GM19397 (cell line): ENCODE results near the gene ATPAF1.
"Not testable (repeated sequence)": the region's sequence is repeated elsewhere in the genome, so short reads cannot be mapped to it uniquely, and the experiment has no call there.

Source experiments
- ATAC-seq: cut with Tn5 transposase; IDR thresholded peaks from one replicate; pipeline ENCODE4 v1.9.1; 2021; ENCODE audit warnings: mild to moderate bottlenecking, moderate library complexity; ENCODE audit not compliant: unreplicated experiment

ATPAF1 gene, protein sequence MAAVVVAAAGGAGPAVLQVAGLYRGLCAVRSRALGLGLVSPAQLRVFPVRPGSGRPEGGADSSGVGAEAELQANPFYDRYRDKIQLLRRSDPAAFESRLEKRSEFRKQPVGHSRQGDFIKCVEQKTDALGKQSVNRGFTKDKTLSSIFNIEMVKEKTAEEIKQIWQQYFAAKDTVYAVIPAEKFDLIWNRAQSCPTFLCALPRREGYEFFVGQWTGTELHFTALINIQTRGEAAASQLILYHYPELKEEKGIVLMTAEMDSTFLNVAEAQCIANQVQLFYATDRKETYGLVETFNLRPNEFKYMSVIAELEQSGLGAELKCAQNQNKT

DNA sequence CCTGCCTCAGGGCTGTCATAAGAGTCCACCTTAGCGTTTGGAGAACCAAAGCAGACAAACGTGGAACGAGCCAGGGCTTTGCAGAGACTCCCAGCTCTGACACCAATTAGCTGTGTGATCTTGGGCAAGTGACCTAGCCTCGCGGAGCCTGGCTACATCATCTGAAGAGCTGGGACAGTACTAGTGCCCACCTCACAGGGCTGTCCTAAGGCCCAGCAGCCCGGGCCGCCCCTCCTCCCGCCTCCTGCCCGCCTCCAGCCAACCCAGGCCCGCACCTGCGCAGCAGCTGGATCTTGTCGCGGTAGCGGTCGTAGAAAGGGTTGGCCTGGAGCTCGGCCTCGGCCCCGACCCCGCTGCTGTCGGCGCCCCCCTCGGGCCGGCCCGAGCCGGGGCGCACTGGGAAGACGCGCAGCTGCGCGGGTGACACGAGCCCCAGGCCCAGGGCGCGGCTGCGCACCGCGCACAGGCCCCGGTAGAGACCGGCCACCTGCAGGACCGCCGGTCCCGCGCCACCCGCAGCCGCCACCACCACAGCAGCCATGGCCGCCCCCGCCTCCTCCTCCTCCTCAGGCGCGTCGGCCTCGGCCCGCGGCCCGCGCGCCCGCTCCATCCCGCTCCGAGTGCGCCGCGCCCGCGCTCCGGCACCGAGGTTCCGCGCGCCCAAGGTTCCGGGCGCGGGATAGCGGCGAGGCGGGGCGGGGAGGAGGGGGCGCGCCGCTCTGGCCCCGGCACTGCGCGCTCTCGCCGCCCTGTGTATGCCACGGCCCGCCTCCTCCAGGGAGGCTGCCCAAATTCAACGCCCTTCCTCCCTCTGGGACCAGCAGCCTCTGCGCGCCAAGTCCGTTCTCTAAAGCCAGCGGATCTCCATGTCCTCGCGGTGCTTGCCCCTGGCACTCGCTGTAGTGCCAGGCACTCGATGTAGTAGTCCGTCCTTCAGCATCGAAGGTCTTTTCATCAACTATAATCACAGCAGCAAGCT, at the start of gene ATPAF1:
ATPAF1 (minus strand) TSS at position 583 of the 979 bp plus-strand sequence; CDS start at position 541, 42 bp downstream.
- peak; percentile 76 for ATAC-seq

DNA sequence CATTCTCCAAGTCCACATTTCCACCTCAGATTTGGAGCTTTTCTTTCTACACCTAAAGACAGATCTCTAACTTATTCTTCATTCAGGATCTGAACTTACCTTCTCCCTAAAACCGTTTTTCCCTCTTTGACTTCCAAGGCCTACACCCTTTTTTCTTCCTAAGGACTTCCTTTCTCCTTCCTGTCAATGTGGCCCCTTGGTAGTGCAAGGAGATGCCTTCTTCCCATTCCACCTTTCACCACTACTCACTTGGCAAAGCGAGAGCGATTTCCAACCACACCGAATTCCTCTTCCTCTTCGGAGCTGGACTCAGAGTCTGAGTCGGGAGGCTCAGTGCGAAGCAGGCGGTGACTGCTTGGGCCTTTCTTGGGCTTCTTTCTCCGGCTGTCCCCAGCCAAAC, 49.5 kb upstream of the ATPAF1 start:
- no peak for ATAC-seq

DNA sequence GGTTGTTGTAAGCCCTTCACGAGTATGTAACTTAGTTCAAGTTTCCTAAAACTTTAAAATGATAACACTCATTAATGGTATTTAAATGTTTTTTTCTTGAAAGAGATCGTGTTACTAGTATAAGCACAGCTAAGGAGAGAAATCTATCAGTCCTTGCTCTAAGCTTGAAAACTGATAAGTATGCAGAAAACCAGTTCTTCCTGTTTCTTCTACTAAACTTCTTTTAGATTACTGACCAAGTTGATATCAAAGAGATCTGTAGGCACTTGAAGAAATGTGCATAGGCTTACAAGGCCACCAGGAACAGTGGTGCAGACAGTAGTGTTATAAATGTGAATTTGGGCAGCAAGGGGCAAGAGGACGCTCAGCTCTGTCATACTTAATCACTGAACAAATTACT, 46.8 kb upstream of the ATPAF1 start:
- no peak for ATAC-seq

DNA sequence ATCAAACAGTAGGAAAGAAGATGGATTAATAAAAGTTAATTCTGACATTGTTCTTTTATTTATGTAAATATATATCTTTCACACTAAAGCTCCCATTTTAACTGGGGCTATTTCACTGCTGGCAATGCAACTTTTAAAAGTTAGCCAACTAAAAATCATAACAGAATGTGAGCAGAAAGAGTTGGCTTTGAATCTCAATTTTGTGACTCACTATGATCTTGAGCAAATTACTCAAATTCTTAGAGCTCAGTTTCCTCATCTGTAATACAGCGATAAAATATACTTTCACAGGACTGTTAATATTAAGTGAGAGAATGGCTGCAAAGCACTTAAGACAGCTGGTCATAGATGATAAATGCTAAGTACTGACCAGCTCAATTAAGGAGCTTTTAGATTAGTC, 40.0 kb upstream of the ATPAF1 start:
- ATAC-seq = no peak

DNA sequence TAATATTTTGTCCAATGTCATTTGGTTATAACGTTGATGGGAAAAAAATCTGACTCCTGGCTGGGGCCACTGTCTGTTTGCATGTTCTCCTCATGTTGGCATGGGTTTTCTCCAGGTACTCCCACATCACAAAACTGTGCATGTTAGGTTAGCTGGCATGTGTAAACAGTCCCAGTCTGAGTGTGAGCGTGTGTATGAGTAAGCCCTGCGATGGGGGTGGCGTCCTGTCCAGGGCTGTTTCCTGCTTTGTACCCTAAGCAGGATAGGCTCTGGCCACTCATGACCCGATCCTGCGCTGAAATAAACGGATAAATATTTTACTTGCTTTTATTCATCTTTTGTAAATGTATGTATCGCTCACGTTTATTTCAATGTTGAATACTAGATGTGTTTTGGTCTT, 37.2 kb upstream of the ATPAF1 start:
- no peak for ATAC-seq

DNA sequence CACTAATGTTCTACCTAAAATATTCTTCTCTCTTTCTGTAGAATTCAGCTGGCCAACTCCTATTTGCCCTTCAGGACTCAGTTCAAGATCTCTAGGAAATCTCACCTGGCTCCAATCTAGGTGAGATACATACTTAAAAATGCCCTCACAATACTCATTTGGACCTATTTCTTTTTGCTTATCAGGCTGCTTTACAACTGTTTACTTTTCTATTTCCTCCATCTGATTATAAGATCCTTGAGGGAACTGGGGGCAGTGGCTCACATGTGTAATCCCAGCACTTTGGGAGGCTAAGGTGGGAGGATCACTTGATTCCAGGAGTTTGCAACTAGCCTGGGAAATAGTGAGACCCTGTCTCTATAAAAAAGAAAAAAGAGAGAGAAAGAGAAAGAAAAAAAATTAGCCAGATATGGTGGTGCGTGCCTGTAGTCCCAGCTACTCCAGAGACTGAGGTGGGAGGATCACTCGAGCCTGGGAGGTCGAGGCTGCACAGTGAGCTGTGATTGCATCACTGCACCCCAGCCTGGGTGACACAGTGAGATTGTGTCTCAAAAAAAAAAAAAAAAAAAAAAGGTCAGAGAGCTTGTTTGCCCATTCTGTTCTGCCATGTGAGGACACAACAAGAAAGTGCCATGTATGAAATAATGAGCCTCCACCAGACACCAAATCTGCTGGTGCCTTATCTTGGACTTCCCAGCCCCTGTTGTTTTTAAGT, 35.9 kb upstream of the ATPAF1 start:
- ATAC-seq = no peak

DNA sequence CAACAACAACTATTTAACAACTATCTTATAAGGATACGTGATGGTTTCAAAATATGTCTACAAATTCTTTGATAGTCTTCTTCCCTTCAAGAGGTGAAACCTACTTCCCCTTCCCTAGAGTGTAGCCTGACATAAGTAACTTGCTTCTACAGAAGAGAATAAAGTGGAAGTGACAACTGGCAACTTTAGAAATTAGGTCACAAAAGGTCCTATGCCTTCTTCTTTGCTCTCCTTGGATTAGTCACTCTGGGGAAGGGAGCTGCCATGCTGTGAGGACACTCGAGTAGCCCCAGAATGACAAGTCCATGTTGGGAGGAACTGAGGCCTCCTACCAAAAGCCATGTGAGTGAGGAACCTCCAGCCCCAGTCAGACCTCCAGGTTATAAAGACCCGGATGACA, 31.5 kb upstream of the ATPAF1 start:
- no peak for ATAC-seq

DNA sequence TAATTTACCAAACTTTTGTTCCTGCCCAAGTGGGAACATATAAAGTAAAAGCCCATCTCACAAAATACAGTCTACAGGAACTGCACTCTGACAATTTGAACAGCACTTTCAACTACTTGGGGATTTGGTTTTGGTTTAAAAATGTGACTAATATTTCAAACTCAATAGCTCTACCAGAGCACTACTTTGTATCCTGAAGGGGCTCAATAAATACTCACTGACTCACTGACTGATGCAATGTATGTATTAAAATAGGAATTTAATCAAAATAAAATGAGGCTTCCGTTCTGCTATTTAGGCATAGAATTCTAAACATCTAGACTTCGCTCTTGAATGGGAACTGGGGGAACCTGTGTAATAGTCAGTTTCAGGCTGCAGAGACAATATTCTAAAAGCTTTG, 28.9 kb upstream of the ATPAF1 start:
- ATAC-seq = no peak

DNA sequence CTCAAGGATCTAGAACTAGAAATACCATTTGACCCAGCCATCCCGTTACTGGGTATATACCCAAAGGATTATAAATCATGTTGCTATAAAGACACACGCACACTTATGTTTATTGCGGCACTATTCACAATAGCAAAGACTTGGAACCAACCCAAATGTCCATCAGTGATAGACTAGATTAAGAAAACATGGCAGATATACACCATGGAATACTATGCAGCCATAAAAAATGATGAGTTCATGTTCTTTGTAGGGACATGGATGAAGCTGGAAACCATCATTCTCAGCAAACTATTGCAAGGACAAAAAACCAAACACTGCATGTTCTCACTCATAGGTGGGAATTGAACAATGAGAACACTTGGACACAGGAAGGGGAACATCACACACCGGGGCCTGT, 26.5 kb upstream of the ATPAF1 start:
- ATAC-seq = not testable (repeated sequence)

DNA sequence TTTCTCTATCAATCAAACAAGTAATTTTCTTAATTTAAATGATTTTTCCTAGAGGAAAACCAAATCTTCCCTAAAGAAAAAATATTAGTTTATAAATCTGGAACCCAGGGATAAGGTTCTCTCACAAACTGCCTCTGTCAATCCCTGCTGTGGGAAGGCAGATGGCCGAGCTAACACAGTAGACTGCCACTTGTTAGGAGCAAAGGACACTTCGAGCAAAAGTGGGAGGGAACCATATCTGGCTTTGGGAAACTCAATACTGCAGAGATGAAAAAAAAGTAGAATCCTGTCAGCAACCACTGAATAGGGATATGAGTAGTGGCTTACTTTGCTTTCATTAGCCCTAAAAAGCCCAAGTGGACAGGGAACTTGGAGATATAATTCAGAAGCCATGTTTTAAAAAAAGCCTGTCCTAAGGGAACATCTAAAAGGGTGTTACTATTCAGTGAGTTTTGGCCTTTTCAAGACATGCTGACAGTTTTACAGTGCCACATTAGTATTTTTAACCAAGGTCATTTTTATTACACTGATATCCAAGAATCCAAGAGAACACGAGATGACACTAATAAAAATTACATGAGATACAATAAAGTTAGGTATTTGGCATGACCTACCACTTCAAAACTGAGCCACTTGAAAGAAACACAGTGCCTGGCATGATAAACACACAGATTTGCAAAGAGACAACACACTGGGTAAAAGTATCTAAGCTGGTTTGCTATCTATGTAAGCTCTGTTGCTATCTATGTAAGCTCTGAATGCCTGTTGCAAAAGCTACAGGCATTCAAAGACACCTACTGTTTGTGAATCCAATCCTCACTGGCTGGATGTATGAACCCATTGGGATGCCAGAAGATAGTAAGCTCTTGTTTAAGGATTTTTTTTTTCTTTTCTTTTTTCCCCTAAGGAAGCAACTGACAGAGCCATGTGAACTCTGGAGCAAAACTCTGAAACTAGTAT, 24.9 kb upstream of the ATPAF1 start:
- ATAC-seq = no peak

DNA sequence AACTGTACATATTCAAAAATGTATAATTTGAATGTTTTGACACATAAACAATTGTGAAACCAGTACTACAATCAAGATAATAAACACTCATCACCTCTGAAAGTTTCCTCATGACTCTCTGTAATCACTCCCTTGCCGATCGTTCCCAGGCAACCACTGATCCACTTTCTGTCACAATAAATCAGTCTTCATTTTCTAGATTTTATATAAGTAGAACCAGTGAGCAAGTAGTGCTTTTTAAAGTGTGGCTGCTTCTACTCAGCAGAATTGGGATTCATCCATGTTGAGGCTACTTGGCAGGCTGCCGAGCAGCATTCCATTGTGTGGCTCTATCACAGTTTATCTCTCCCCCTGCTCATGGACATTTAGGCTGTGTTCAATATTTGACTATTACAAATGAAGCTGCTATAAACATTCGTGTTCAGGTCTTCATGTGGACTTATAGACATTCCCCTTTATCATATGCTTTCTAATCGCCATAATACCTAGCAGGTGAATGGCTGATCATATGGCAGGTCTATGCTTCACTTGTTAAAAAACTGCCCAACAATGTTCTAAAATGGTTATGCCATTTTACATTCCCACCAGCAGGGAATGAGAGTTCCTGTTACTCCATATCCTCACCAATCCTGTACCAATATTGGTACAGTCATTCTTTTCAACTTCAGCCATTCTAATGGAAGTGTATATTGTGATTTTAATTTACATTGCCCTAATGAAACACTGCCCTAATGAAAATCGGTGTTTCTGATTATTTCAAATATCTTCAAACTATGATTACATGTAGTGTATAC, 24.0 kb upstream of the ATPAF1 start:
- ATAC-seq = no peak

DNA sequence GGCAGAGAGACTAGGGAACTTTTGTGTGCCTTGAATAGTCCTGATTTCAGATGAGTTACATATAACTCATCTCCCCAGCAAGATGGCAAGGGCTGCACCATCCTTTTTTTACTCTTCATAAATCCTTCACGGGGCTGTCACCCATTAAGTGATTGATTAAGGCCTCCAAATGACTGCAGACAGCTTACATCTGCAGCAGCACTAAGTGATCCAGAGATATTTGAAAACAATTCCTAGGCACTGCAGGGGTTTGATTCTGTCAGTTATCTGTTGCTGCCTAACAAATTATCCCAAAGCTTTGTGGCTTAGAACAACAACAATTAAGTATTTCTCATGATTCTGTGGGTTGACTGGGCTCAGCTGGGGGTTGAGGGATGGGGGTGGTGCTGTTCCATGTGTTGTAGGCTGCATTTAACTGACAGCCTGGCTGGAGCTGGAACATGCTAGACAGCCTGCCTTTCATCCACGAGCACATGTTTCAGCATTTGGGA, 22.8 kb upstream of the ATPAF1 start:
- ATAC-seq = no peak

DNA sequence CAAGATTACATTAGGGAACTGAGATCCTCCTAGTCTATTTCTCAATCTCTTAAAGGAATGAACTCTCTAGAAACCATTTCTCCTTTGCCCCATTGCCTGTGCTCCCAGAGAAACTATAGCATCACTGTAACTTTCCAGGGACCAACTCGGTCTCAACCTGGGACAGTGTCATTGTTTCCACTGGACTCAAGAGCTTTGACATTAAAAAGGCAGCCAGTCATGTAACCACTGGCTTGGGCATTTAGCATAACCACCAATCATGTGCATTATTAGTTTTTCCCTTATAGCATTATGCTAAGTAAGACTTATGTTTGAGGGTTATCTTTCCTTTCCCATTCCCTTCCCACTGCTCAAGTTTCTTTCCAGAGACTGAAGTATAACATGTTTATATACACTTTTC, 21.7 kb upstream of the ATPAF1 start:
- ATAC-seq = no peak

DNA sequence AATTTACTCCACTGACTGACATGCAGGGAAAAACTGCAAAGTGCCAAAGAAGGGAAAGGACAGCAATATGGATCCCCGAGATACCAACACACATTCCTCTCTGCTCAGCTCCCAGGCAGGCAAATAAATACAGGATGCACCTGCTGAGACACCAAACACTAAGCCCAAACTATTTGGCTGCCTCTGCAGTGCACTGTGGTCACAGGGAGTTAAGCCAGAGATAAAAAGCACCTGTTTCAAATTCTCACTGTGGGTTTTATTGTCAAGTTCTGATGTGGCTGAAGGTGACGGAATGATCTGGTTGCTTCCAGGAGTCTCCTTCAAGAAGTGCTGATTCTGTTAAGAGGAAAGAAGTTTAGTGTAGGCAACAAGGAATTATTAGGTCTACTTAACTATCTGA, 21.2 kb upstream of the ATPAF1 start:
- ATAC-seq = no peak

DNA sequence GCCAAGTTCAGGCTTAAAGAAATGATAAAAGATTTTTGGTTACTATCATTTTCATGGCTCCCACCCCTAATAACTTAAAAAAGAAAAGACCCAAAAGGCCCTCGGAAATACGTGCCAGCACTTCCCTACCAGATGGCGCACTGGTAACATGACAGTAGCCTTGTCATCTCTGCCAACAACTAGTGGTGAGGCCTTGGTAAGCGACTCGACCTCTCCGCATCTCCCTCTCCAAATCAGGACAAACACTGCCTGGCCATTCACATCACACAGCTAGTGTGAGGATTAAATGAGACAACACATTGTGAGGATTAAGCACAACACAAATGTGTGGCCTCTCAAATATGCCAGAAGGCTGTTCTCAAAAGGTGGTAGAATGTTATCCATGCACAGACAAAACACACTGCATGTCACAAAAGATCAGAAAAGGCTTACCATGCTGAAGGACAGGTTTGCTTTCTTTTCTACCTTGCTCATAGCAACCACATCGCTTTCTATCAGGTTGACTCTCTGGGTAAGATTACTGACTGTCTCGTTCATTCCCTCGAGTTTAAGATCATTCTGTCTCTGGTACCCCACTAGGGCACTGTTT, 19.9 kb upstream of the ATPAF1 start:
- ATAC-seq = no peak

DNA sequence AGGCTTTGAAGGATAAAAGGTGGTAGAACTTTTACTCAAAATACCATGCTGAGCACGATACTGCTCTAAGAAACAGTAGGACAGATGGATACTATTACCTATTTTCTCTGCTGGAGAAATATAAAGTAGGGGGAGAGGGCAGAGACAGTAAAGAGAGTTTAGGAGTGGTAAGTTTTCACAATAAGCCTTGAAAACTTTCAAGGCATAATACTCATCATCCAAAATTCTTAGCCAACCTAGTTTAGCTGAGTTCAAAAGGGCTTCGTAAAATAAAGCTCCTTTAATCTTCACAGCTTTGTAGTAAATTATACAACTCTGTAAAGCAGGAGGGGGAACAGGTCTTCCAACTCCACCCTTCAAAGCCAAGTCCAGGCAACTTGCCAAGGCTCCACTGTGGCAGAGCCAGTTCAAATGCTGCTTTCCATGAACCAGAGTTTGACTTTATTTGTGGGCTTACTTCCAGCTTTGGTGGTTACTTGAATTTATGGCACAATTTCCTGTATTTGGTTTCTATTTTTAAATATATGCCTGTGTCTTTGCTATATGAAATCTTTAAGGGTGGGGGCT, 19.0 kb upstream of the ATPAF1 start:
- ATAC-seq = no peak

DNA sequence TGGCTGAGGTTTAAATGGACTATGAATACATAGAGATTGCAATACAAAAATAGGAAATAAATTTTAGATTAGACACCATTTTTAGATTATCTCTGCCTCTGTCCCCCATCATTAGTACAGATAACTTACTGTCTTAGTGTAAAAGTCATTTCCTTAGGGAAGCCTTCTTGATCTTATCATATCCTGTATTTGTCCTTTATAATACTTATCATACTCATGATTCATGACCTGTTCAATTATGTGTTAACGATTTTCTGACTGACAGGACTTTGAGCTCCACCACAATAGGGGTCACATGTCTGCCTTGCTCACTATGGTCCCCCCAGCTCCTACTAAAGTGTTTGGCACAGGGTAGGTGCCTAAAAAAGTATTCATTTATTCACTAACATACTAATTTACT, 18.1 kb upstream of the ATPAF1 start:
- no peak for ATAC-seq

DNA sequence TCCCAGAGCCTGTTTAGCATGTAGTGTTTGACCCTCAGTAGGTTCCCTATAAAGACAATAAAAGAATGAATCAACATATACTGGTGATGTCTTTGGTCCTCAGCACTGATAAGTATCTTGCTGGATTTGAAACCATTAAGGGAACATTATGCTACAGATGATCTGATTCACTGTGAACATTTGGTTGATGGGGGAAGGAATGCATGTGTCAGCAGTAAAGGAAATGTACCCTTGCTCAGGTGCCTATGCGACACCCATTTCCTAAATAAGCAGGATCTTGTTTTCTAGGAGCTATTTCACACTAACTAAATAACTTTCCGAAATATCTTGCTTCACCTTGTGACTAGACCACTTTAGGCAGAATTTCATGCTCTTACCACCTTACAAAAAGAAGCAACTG, 16.5 kb upstream of the ATPAF1 start:
- ATAC-seq = no peak

DNA sequence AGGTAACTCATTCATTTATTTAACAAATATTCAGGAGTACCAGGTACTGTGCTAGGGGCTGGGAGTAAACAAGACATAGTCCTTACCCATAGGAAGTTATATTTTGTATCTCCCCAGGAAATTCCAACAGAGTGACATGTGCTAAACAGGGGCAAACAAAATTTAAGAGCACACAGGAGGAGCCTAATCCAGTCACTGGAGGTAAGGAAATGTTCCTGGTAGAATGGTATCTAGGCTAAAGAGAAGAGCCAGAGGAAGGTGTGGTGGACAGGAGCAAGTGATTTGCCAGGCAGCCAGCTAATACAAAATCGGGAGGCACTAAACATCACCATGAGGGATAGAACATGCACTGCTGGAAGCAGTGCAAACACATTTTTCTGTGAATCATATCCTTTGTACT, 13.9 kb upstream of the ATPAF1 start:
- no peak for ATAC-seq
